ENCODE measurements around the gene CREB5.
A peak's percentile ranks its signal among the peaks of the same experiment; 100 is the strongest.

Gene CREB5

GRCh38 chr7:28560767-28561166 lies 148.4 kb downstream of the CREB5 start:
- no peak overlapping the region for H3K4me3 ChIP-seq (replicated peaks in 1 of 2; ENCODE audit: low read depth in 2 of 2, low read length in 2 of 2)
- TF ChIP-seq CTCF (IDR thresholded peaks at IDR 0.05; ENCODE audit: low read depth, low read length), result no peak
- DNase-seq (ENCODE audit: low read depth in 2 of 2), result no peak

- TF ChIP-seq CTCF (IDR thresholded peaks at IDR 0.05; ENCODE audit: low read depth, low read length), result no peak
- no peak for DNase-seq (ENCODE audit: low read depth in 2 of 2)
- no peak overlapping the region for H3K4me3 ChIP-seq (replicated peaks in 1 of 2; ENCODE audit: low read depth in 2 of 2, low read length in 2 of 2)
These were observed 151.7 kb downstream of the CREB5 start for GRCh38 chr7:28564033-28564432.

GRCh38 chr7:28564755-28565374 lies 152.5 kb downstream of the CREB5 start:
- no peak for TF ChIP-seq CTCF (IDR thresholded peaks at IDR 0.05; ENCODE audit: low read depth, low read length)
- peak in 1 of 2 donors; percentile 5 for DNase-seq (ENCODE audit: low read depth in 2 of 2)

GRCh38 chr7:28565980-28566379 lies 153.7 kb downstream of the CREB5 start:
- no peak for DNase-seq (ENCODE audit: low read depth in 2 of 2)
- TF ChIP-seq CTCF (IDR thresholded peaks at IDR 0.05; ENCODE audit: low read depth, low read length), result no peak
- no peak overlapping the region for H3K4me3 ChIP-seq (replicated peaks in 1 of 2; ENCODE audit: low read depth in 2 of 2, low read length in 2 of 2)

More at GRCh38 chr7:28564755-28565374, 152.5 kb downstream of the CREB5 start:
- H3K4me3 ChIP-seq (replicated peaks in 1 of 2; ENCODE audit: low read depth in 2 of 2, low read length in 2 of 2), result no peak overlapping the region

- no peak overlapping the region for H3K4me3 ChIP-seq (replicated peaks in 1 of 2; ENCODE audit: low read depth in 2 of 2, low read length in 2 of 2)
- no peak for DNase-seq (ENCODE audit: low read depth in 2 of 2)
- TF ChIP-seq CTCF (IDR thresholded peaks at IDR 0.05; ENCODE audit: low read depth, low read length), result no peak
These were observed 158.0 kb downstream of the CREB5 start for GRCh38 chr7:28570113-28570969.

GRCh38 chr7:28570970-28571288 lies 158.6 kb downstream of the CREB5 start:
- TF ChIP-seq CTCF (IDR thresholded peaks at IDR 0.05; ENCODE audit: low read depth, low read length), result no peak
- DNase-seq (ENCODE audit: low read depth in 2 of 2), result peak in 1 of 2 donors; percentile 70
- no peak overlapping the region for H3K4me3 ChIP-seq (replicated peaks in 1 of 2; ENCODE audit: low read depth in 2 of 2, low read length in 2 of 2)
